K562 (cell line): ENCODE results near the gene HSD11B2. TPM values are rescaled to one million over a fixed set of nuclear protein-coding genes. Genes with fewer than 3 reads are reported as not detected.

Source experiments
- ATAC-seq: fragments of 200-7000 bp; cut with Tn5 transposase; 3 replicates; pipeline ENCODE4 v1.9.1; 2020; ENCODE audit warnings: moderate library complexity
- BruUV-seq: library from RNA; stranded (reverse); fragments of 400-500 nt; replicated peaks from 2 replicates; lab custom pipeline; 2021; lab: Mats Ljungman, UMichigan
- CTCF ChIA-PET: fragments of 300-600 bp; formaldehyde crosslinking; extraction: SDS; loops from one replicate; lab custom pipeline; 2021; ENCODE audit warnings: low intra/inter-chr PET ratio; lab: Yijun Ruan, JAX
- POLR2A ChIA-PET: fragments of 300-600, 350-650 bp; sonication (Branson Sonifier 250); formaldehyde crosslinking; extraction: SDS; loops from one replicate; lab custom pipeline; 2021; ENCODE audit warnings: antibody characterized with exemption, inconsistent platforms; lab: Yijun Ruan, JAX
- DNase-seq, 4 experiments: peaks; one replicate each; pipeline versions ENCODE4 v3.0.0 to v3.0.0-alpha.2; 2011 to 2018; ENCODE audit warnings: low spot score in 3 of 4, mixed read lengths in 3 of 4; ENCODE audit errors: extremely low read depth in 1 of 4
- FAIRE-seq: peaks from 2 replicates; lab custom pipeline; 2011; peaks lifted over from hg19 to GRCh38; lab: Jason Lieb, UNC
- H2AFZ ChIP-seq: 2 replicates; pipeline ENCODE4 v1.6.0; 2011; ENCODE audit warnings: low read depth, low read length, control low read depth, inconsistent platforms
- H3K27ac ChIP-seq: fragments of 200-600 bp; 3 replicates; pipeline ENCODE4 v1.8.0; 2011; ENCODE audit warnings: low read depth, mild to moderate bottlenecking, control low read depth, inconsistent platforms, low read length, moderate library complexity, mixed read lengths; ENCODE audit errors: extremely low read depth
- H3K27me3 ChIP-seq, 2 experiments: fragments of 300-600 bp in 1 of 2; 2 replicates in 1 of 2; 3 replicates in 1 of 2; pipeline versions ENCODE4 v1.6.0 to v1.8.0; 2011; ENCODE audit warnings: inconsistent platforms in 2 of 2, low read length in 2 of 2, mild to moderate bottlenecking in 1 of 2, mixed read lengths in 1 of 2, moderate library complexity in 1 of 2; ENCODE audit not compliant: control insufficient read depth in 2 of 2, insufficient read depth in 2 of 2
- H3K36me3 ChIP-seq: fragments of 300-600 bp; 3 replicates; pipeline ENCODE4 v1.8.0; 2011; ENCODE audit warnings: mild to moderate bottlenecking, low read length, inconsistent platforms; ENCODE audit not compliant: control insufficient read depth, insufficient read depth
- H3K4me1 ChIP-seq, 2 experiments: fragments of 200-600 bp in 1 of 2; replicated peaks in 1 of 2; 2 replicates in 1 of 2; 3 replicates in 1 of 2; pipeline versions ENCODE4 v1.5.1 to v1.8.0; 2011; ENCODE audit warnings: inconsistent platforms in 2 of 2, low read length in 2 of 2, mild to moderate bottlenecking in 1 of 2, mixed read lengths in 1 of 2, moderate library complexity in 1 of 2; ENCODE audit not compliant: control insufficient read depth in 2 of 2, insufficient read depth in 2 of 2
- H3K4me2 ChIP-seq: 2 replicates; pipeline ENCODE4 v1.6.1; 2011; ENCODE audit warnings: low read length, control low read depth, inconsistent platforms, mixed read lengths; ENCODE audit not compliant: insufficient read depth
- H3K4me3 ChIP-seq: fragments of 200-600 bp; sonication (generic), shearing (Covaris generic); 2 replicates; pipeline ENCODE4 v1.5.1; 2016; ENCODE audit warnings: control low read depth, inconsistent platforms
- H3K79me2 ChIP-seq: fragments of 200-600 bp; 3 replicates; pipeline ENCODE4 v1.8.0; 2011; ENCODE audit warnings: low read length, inconsistent platforms; ENCODE audit not compliant: control insufficient read depth, insufficient read depth
- H3K9ac ChIP-seq, 2 experiments: 2 replicates each; pipeline versions ENCODE4 v1.6.0 to v1.6.1; 2011; ENCODE audit warnings: low read depth in 2 of 2, low read length in 2 of 2, control low read depth in 1 of 2, inconsistent platforms in 1 of 2, mild to moderate bottlenecking in 1 of 2, mixed read lengths in 1 of 2; ENCODE audit not compliant: insufficient read depth in 1 of 2
- H3K9me1 ChIP-seq: one replicate; pipeline ENCODE4 v1.6.0; 2011; ENCODE audit warnings: inconsistent platforms, mild to moderate bottlenecking, low read length, moderate library complexity; ENCODE audit not compliant: control insufficient read depth, insufficient read depth
- H3K9me3 ChIP-seq: replicated peaks from 2 replicates; pipeline ENCODE4 v1.5.1; 2011; ENCODE audit warnings: low read depth, low read length, inconsistent platforms; ENCODE audit not compliant: control insufficient read depth, insufficient read depth
- H4K20me1 ChIP-seq: replicated peaks from 2 replicates; pipeline ENCODE4 v1.6.1; 2011; ENCODE audit warnings: low read length, inconsistent platforms, mixed read lengths; ENCODE audit not compliant: control insufficient read depth, insufficient read depth
- ID3 ChIP-seq, 2 experiments: fragments of 250-450 bp in 1 of 2; fragments of 450-650 bp in 1 of 2; sonication (Bioruptor Pico) in 1 of 2; IDR thresholded peaks; 2 replicates each; pipeline versions ENCODE4 v1.6.1 to v1.8.0; 2016 to 2021; ENCODE audit warnings: mild to moderate bottlenecking in 2 of 2, moderate library complexity in 2 of 2, missing compliant biosample characterization in 1 of 2, missing genetic modification characterization in 1 of 2
- LCOR ChIP-seq: sonication (generic); formaldehyde crosslinking; IDR thresholded peaks from 2 replicates; pipeline ENCODE4 v1.8.0; 2022; ENCODE audit warnings: mild to moderate bottlenecking, missing genetic modification reagents
- LEF1 ChIP-seq: fragments of 450-650 bp; IDR thresholded peaks from 2 replicates; pipeline ENCODE4 v1.6.1; 2016; ENCODE audit warnings: mild to moderate bottlenecking
- PATZ1 ChIP-seq: fragments of 250-450 bp; sonication (Bioruptor Pico); IDR thresholded peaks from 2 replicates; pipeline ENCODE4 v1.5.0; 2020; ENCODE audit warnings: mild to moderate bottlenecking, borderline replicate concordance
- POLR2G ChIP-seq: fragments of 200-400 bp; formaldehyde crosslinking; IDR thresholded peaks from 2 replicates; pipeline ENCODE4 v1.6.1; 2017; ENCODE audit warnings: low read depth, mild to moderate bottlenecking, antibody characterized with exemption, low read length, moderate library complexity
- RBM22 ChIP-seq: fragments of 200-400 bp; formaldehyde crosslinking; IDR thresholded peaks from 2 replicates; pipeline ENCODE4 v1.6.1; 2018; ENCODE audit warnings: low read length, low read depth; ENCODE audit not compliant: poor library complexity, severe bottlenecking
- RNF219 ChIP-seq: fragments of 250-450 bp; sonication (Bioruptor Pico); IDR thresholded peaks from 2 replicates; pipeline ENCODE4 v1.5.0; 2022; ENCODE audit warnings: mild to moderate bottlenecking
- TAF7 ChIP-seq: fragments of 450-650 bp; IDR thresholded peaks from 2 replicates; pipeline ENCODE4 v1.6.1; 2016; ENCODE audit warnings: missing genetic modification characterization, missing compliant biosample characterization
- ZFPM2 ChIP-seq: fragments of 250-450 bp; sonication (Bioruptor Pico); IDR thresholded peaks from 2 replicates; pipeline ENCODE4 v1.5.1; 2022; ENCODE audit warnings: mild to moderate bottlenecking
- ZNF165 ChIP-seq: fragments of 250-450 bp; sonication (Bioruptor Pico); IDR thresholded peaks from 2 replicates; pipeline ENCODE4 v1.4.0; 2020; ENCODE audit warnings: borderline replicate concordance
- ZNF589 ChIP-seq: fragments of 200-800 bp; sonication (Bioruptor generic); IDR thresholded peaks from 2 replicates; pipeline ENCODE4 v1.6.1; 2016; ENCODE audit warnings: low read depth, missing genetic modification characterization, missing compliant biosample characterization
- WGBS: fragments of 100-300 bp; shearing (Covaris generic); methylation state at CpG from one replicate; pipeline ENCODE4 v1.1.6; 2016; ENCODE audit warnings: low coverage, mixed read lengths; ENCODE audit not compliant: insufficient coverage; ENCODE audit errors: missing lambda C conversion rate; 5-methylcytosine and 5-hydroxymethylcytosine counted together
- in situ Hi-C: fragments of 300-500 bp; cut with MboI; formaldehyde crosslinking; loops from 4 replicates; pipeline ENCODE4 v1.15.0; 2018; ENCODE audit warnings: inconsistent platforms, mixed read lengths
- intact Hi-C: fragments of 100-400 bp; cut with micrococcal nuclease; formaldehyde crosslinking; loops from 2 replicates; pipeline ENCODE4 v1.14.2; 2022
- polyA plus RNA-seq, 8 experiments: library from polyadenylated mRNA; depleted of rRNA in 4 of 8; stranded (reverse) in 5 of 8; unstranded in 3 of 8; fragments of >200 nt; fragmentation: Nextera tagmentation in 2 of 8; fragmentation: Illumina TruSeq in 1 of 8; extraction: Ambion mirVana in 2 of 8; extraction: Trizol in 1 of 8; gene quantifications; 2 replicates each; pipeline versions ENCODE4 v1.2.1 to v1.2.3, GENCODE V29; 2011 to 2014; ENCODE audit warnings: inconsistent platforms in 1 of 8, missing spikeins in 1 of 8
- total RNA-seq, 7 experiments: library from RNA; depleted of rRNA in 6 of 7; stranded (reverse); fragments of >200 nt in 6 of 7; fragmentation: Illumina TruSeq in 2 of 7; extraction: Trizol in 2 of 7; gene quantifications; 2 replicates each; pipeline versions ENCODE4 v1.2.1 to v1.2.3, GENCODE V29; 2011 to 2021; ENCODE audit warnings: low replicate concordance in 1 of 7

HSD11B2 gene
- total and polyA plus RNA-seq, 9 of the 15 experiments (the other 6 are each of a cell fraction or from before 2014, with no cell fraction given), result 0.08 to 2.0 (median 0.79) TPM

- Histone ChIP-seq H3K9me1 (peaks cover 3% of the 10 kb centered on the region), H3K27me3 (no peaks in the 10 kb centered on the region), H3K9ac (peak overlapping the region in 1 of 2 experiments; percentile 68; a peak in 1 of 4 replicates), H3K4me3 (no peak overlapping the region), H4K20me1 (0 out of 2 replicates have a peak, but pooled peaks cover 3% of the 10 kb centered on the region), H3K36me3 (peaks cover 25% of the 10 kb centered on the region; the same call in 2 of the 3 replicates), H2AFZ (no peak overlapping the region), H3K9me3 (no peaks in the 10 kb centered on the region), H3K27ac (no peak overlapping the region), H3K4me2 (no peak overlapping the region), H3K4me1 (peaks cover 6 to 27% of the 10 kb centered on the region in 2 experiments; a peak in 3 of 5 replicates), H3K79me2 (no peaks in the 10 kb centered on the region)
- FAIRE-seq (no peak), DNase-seq (no peak), ATAC-seq (no peak)
- ChIA-PET CTCF (no interaction called here), POLR2A (interaction anchor here (0.6 to 1.5 kb wide), 3 partner anchors 8 to 24 kb away, joined by 3 to 4 read pairs (median 3); no protein-coding TSS in a partner anchor)
- WGBS, result 80% methylated on average over 14 of the region's 16 CpGs
- peak; percentile 67 for TF ChIP-seq RBM22
- TF ChIP-seq PATZ1 (CRISPR knock-in tag), result no peak
- no peak for TF ChIP-seq ZFPM2 (CRISPR knock-in tag)
- no peak for TF ChIP-seq TAF7
- TF ChIP-seq ZNF589, result no peak
- no peak for TF ChIP-seq ZNF165 (CRISPR knock-in tag)
- TF ChIP-seq RNF219 (CRISPR knock-in tag), result no peak
- no peak for TF ChIP-seq ID3 (CRISPR knock-in tag; IDR thresholded peaks at IDR 0.05)
- no peak for TF ChIP-seq ID3 (tag; IDR thresholded peaks at IDR 0.05)
- no peak for TF ChIP-seq LEF1
- no peak for TF ChIP-seq LCOR (CRISPR knock-in tag)
- peak; percentile 60 for TF ChIP-seq POLR2G
- intact Hi-C loops (no loop called here), in situ Hi-C loops (no loop called here)
- no TSS peak for BruUV-seq
These were observed 4.8 kb downstream of the HSD11B2 start for GRCh38 chr16:67435758-67436164.
